Measurements from ENCODE around the gene PPARG.

The PPARG gene

DNA sequence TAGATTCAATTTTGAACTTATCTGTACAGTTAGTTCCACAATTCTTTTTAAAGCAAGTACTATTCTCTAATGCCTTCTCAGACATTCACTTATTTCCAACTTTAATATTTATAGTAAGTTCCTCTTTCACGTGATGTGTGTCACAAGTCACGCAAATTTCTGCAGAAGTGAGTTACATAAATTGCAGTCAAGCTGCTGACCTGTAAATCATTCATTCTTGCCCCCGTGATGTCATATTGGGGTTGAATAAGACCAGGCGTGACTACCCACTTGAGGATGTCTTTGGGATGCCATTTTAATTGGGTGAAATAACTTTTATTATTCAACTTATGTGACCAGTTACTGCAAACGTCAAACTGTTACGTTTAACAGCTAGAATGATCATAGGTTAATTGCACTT, 15.1 kb downstream of the PPARG start:
- H3K4me3 ChIP-seq (ENCODE audit: low read depth, low read length): no peak overlapping the region
- no peak for DNase-seq (ENCODE audit: low read depth)
- TF ChIP-seq, protein P1, sequence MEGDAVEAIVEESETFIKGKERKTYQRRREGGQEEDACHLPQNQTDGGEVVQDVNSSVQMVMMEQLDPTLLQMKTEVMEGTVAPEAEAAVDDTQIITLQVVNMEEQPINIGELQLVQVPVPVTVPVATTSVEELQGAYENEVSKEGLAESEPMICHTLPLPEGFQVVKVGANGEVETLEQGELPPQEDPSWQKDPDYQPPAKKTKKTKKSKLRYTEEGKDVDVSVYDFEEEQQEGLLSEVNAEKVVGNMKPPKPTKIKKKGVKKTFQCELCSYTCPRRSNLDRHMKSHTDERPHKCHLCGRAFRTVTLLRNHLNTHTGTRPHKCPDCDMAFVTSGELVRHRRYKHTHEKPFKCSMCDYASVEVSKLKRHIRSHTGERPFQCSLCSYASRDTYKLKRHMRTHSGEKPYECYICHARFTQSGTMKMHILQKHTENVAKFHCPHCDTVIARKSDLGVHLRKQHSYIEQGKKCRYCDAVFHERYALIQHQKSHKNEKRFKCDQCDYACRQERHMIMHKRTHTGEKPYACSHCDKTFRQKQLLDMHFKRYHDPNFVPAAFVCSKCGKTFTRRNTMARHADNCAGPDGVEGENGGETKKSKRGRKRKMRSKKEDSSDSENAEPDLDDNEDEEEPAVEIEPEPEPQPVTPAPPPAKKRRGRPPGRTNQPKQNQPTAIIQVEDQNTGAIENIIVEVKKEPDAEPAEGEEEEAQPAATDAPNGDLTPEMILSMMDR (IDR thresholded peaks at IDR 0.05; ENCODE audit: low read depth, low read length, missing control alignments): no peak
- in situ Hi-C loops (cut with HindIII; ENCODE audit: low sequenced_read_pairs): no loop called here

DNA sequence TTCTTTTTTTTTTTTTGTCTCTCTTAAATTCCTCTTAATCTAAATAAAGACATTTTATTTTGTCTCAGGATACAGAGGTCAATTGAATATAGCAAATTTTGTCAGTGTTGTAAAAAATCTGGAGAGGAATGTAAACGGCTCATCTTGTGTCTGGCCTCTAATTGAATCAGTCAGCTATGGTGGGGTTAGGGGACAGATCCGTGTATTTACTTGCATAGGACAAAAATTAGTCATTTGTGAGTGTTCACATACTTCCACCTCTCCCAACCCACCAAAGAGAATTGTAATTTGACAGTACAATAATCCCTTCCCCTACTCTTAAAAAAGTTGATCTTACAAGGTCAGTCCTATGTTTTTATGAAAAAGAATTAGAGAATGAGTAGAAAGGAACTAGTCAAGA, 18.3 kb downstream of the PPARG start:
- no peak overlapping the region for H3K4me3 ChIP-seq (ENCODE audit: low read depth, low read length)
- TF ChIP-seq, protein P1 (IDR thresholded peaks at IDR 0.05; ENCODE audit: low read depth, low read length, missing control alignments): no peak
- no peak for DNase-seq (ENCODE audit: low read depth)
- in situ Hi-C loops (cut with HindIII; ENCODE audit: low sequenced_read_pairs): no loop called here

DNA sequence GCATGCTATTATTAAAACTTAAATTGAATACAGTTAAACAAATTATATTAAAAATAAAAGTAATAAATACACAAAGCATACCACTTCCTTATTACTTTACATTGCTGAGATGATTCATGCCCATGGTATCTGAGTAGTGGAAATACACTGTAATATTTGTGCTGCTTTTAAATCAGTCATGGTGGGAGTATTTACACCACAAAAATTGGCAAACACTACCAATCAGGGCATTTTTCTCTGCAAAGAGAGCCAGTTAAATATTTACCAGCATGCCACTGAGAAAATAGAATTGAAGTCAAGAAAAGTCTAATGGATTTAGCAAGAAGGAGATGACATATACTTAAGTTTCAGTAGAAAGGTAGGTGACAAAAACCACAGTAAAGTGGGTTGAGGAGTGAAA, 19.6 kb downstream of the PPARG start:
- no peak overlapping the region for H3K4me3 ChIP-seq (ENCODE audit: low read depth, low read length)
- DNase-seq (ENCODE audit: low read depth): peak; percentile 79
- TF ChIP-seq, protein P1 (IDR thresholded peaks at IDR 0.05; ENCODE audit: low read depth, low read length, missing control alignments): no peak
- in situ Hi-C loops (cut with HindIII; ENCODE audit: low sequenced_read_pairs): no loop called here

DNA sequence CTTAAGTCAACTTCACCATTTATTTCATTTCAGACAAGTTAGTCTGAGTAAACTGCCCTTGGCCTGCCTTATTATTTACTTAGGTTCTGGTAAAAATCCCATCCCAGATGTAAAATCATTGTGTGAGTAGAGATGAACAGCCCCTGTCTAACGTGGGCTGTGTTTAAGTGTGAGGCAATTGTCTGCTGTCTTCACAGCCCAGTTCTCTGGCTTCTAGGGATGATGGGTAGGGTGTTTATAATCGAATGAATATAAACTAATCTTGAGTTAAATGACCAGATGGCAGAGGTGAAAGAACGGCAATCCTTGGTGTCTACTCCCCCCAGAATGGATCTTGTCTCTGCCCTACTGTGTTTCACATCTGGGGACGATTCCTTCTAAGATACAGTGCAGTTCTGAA, 20.8 kb downstream of the PPARG start:
- H3K4me3 ChIP-seq (ENCODE audit: low read depth, low read length): no peak overlapping the region
- in situ Hi-C loops (cut with HindIII; ENCODE audit: low sequenced_read_pairs): no loop called here
- TF ChIP-seq, protein P1 (IDR thresholded peaks at IDR 0.05; ENCODE audit: low read depth, low read length, missing control alignments): no peak
- no peak for DNase-seq (ENCODE audit: low read depth)

DNA sequence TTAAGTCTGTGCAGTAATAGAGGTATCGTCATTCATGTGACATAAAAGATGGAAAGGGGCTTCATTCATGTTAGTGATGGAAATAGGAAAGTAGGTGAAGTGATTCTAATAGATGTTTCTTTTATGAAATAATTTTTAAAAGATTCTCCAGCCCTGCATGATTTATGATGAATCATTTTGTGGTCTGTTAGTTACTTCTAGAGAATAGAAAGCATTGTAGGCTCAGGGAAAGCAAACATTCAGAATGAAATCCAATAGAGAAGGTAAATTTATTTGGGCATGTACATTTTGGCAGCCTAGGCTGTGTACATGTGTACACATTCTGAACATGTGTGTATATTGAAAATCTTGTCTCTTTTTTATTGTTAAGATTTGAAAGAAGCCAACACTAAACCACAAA, 23.1 kb downstream of the PPARG start:
- in situ Hi-C loops (cut with HindIII; ENCODE audit: low sequenced_read_pairs): no loop called here
- no peak for DNase-seq (ENCODE audit: low read depth)
- TF ChIP-seq, protein P1 (IDR thresholded peaks at IDR 0.05; ENCODE audit: low read depth, low read length, missing control alignments): no peak
- H3K4me3 ChIP-seq (ENCODE audit: low read depth, low read length): no peak overlapping the region

DNA sequence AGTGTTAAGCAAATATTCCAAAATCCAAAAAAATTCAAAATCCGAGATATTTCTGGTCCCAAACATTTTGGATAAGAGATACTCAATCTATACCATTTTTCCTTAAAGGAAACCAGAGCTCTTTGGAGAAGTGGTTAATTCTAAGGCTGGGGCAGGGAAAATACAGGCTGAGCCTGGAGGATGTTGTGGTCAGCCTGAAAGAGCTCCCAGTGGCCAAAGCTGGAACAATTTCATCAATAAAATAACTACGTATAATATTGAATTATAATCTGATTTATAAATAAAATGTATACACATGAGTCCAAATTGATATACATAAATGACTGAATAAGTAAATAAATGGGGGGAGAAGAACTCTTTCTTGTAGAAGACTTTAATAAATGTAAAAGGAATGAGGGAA, 24.6 kb downstream of the PPARG start:
- TF ChIP-seq, protein P1 (IDR thresholded peaks at IDR 0.05; ENCODE audit: low read depth, low read length, missing control alignments): peak; percentile 13
- in situ Hi-C loops (cut with HindIII; ENCODE audit: low sequenced_read_pairs): no loop called here

DNA sequence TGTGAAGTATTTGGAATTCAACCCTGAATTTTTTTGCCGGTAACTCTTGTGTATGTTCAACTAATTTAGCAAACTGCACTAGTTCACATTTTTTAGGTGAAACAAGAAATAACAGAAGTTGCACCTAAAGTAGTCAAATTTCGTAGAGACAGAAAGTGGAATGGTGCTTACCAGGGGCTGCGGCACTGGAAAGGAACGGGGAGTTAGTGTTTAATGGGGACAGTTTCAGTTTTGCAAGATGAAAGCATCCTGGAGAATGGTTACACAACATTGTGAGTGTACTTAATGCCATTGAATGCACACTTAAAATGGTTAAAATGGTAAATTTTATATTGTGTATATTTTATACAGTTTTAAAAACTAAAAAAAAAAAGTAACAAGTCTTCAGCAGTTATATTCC, 27.4 kb downstream of the PPARG start:
- no peak for DNase-seq (ENCODE audit: low read depth)
- in situ Hi-C loops (cut with HindIII; ENCODE audit: low sequenced_read_pairs): no loop called here
- TF ChIP-seq, protein P1 (IDR thresholded peaks at IDR 0.05; ENCODE audit: low read depth, low read length, missing control alignments): no peak
- H3K4me3 ChIP-seq (ENCODE audit: low read depth, low read length): no peak overlapping the region

More for the DNA sequence above, 24.6 kb downstream of the PPARG start:
- H3K4me3 ChIP-seq (ENCODE audit: low read depth, low read length): no peak overlapping the region
- no peak for DNase-seq (ENCODE audit: low read depth)

Data from astrocyte of the cerebellum (primary cell).